GM08714 (cell line): Measurements from ENCODE around the gene ALOX5.

Source experiments
- H3K4me3 ChIP-seq: fragments of 200-500 bp; sonication (Bioruptor generic); 2 replicates; pipeline ENCODE4 v1.5.1; 2014; ENCODE audit warnings: mild to moderate bottlenecking, low read length, inconsistent platforms
- ZNF274 ChIP-seq: IDR thresholded peaks from 2 replicates; pipeline ENCODE4 v1.6.1; 2012; ENCODE audit warnings: mild to moderate bottlenecking, low read depth, low read length

ALOX5 gene

DNA sequence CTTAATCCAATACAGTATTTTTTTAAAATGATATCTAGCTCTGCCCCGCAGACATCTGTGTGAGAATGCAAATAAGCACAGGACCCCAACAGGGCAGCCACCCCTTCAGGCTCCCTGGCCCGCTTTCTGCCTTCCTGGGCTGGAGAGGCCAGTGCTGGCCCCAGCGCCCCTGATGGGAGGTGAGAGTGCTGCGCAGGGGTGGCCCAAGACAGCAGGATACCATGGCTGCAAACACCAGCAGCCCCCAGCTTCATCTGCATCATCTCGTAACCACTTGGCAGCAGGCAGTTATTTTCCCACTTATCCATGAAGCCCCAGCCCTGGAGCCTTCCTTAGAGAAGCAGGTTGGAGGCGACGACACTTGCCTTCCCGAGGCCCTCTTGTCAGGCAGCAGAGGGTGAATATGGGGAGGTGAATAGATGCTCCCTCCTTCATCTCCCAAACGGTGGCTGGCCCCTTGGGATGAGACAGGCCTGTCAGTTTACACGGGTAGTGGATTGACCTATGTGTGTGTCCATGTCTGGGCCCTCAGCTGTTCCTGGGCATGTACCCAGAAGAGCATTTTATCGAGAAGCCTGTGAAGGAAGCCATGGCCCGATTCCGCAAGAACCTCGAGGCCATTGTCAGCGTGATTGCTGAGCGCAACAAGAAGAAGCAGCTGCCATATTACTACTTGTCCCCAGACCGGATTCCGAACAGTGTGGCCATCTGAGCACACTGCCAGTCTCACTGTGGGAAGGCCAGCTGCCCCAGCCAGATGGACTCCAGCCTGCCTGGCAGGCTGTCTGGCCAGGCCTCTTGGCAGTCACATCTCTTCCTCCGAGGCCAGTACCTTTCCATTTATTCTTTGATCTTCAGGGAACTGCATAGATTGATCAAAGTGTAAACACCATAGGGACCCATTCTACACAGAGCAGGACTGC lies 71.2 kb downstream of the ALOX5 start:
- no peak overlapping the region for H3K4me3 ChIP-seq
- TF ChIP-seq ZNF274, result no peak

DNA sequence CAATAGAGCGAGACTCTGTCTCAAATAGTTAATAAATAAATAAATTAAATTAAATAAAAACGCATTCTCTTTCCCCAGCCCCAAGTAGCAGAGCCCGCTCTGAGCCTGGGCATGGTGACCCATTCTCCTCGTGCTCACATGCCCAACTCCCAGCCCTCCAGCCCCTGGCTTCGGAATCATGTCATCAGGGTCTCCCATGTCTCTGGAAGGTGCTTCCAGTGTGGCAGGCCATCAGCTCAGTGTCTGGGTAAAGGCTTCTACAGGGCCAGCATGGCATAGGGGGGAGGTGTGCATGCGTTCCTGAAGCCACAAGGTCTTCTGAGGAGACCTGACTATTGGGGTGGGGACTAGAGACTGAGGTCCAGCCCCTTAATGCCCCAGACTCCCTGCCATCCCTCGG lies 72.8 kb downstream of the ALOX5 start:
- TF ChIP-seq ZNF274, result no peak
- H3K4me3 ChIP-seq, result no peak overlapping the region

GRCh38 chr10:45447416-45447815 lies 73.4 kb downstream of the ALOX5 start:
- no peak overlapping the region for H3K4me3 ChIP-seq
- no peak for TF ChIP-seq ZNF274

- TF ChIP-seq ZNF274, result no peak
- H3K4me3 ChIP-seq, result no peak overlapping the region
Observed at GRCh38 chr10:45450866-45451265, 76.8 kb downstream of the ALOX5 start.

GRCh38 chr10:45451407-45451806 lies 77.4 kb downstream of the ALOX5 start:
- no peak for TF ChIP-seq ZNF274

DNA sequence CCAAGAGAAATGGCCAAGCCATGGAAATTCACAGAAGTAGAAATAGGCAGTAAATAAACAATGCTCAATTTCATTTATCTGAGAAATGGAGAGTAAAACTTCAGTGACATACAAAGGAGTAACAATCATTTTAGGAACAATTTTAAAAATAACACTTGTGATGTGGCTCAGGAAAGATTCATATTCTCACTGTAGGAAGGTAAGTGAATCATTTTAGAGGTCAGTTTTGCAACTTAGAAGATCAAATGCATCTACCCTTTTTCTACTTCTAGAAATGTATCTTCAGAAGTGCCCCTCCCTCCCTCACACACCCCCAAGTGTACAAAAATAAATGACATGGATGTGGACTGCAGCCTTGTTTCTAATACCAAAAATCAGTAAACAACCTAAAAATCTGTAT lies 78.3 kb downstream of the ALOX5 start:
- no peak overlapping the region for H3K4me3 ChIP-seq
- no peak for TF ChIP-seq ZNF274

More at GRCh38 chr10:45451407-45451806, 77.4 kb downstream of the ALOX5 start:
- H3K4me3 ChIP-seq, result no peak overlapping the region

DNA sequence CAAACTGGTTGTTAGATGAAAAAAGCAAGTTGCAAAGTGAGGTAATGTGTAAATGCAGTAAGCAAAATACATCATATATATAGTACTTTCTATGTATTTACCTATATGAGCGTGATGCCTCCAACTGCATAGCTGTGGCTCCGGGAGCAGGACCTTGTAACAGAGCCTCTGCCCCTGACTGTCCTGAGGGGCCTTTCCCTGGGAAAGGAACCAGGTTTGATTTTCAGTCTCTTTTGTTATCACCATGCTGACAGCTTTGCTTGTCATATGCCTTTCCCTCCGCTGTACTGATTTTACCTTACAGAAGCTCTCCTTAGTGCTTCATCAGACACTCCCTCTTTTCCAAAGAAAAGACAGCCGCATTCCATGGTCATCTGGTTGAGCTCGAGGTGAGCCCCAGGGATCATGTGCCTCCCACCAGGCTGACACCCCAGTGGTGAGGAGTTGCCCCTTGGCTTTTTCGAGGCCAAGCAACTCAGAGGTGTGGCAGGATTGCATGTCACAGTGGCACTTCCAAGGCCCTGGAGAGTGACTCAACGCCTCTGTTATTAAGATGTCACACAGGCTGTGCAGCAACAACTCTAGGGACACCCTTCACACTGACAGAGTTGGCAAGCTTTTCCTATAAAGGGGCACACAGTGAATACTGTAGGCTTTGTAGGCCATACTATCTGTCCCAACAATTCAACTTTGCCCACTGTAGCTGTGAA lies 78.9 kb downstream of the ALOX5 start:
- no peak for TF ChIP-seq ZNF274
- H3K4me3 ChIP-seq, result no peak overlapping the region

DNA sequence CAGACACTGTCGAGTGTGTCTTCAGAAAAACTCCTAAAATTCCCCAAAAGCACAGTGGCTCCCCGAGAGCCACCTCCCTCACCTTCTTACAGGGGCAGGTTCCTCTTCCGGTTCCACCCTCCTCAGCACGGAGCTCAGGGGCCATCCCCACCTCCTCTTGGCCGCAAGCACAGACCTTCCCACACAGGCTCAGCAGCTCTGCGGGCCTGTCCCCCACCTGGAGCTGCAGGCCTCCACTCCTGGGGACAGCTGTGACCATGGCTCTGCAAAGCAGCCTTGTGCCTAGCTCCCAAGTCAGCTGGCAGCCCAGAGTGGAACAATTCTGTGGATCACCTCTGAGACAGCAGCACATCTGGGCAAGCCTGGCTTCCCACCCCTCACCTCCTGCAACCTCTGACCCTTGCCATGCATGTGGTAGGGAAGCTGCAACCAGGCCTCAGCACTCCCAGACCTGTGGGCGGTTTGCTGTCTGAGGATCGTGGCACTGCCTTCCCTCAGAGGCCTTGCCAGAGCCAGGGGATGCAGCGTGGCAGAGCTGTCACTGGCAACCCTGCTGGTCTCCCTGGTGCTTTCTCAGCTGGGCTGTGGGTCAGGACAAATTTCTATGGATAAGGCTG lies 79.7 kb downstream of the ALOX5 start:
- no peak for TF ChIP-seq ZNF274
- H3K4me3 ChIP-seq, result no peak overlapping the region

GRCh38 chr10:45454262-45454661 lies 80.2 kb downstream of the ALOX5 start:
- H3K4me3 ChIP-seq, result no peak overlapping the region
- TF ChIP-seq ZNF274, result no peak

DNA sequence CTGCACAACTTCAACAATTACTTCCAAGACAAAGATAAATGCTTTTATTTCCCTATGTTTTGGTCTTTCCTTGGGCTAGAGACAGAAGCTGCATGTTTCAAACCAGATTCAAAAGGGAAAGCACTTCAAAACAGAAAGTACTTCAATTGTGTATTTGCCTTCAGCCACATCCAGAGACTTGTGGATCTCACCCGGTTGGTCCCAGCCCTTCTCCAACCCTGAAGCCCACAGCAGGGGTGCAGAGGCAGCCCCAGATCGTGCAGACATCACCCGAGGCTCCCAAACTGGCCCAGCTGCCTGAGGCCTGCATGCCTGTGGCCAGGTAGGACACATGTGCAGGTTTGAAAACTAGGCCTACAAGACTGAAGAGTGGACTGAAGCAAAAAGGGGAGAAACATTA lies 80.8 kb downstream of the ALOX5 start:
- TF ChIP-seq ZNF274, result no peak
- no peak overlapping the region for H3K4me3 ChIP-seq

GRCh38 chr10:45456233-45456632 lies 82.2 kb downstream of the ALOX5 start:
- TF ChIP-seq ZNF274, result no peak
- H3K4me3 ChIP-seq, result no peak overlapping the region

DNA sequence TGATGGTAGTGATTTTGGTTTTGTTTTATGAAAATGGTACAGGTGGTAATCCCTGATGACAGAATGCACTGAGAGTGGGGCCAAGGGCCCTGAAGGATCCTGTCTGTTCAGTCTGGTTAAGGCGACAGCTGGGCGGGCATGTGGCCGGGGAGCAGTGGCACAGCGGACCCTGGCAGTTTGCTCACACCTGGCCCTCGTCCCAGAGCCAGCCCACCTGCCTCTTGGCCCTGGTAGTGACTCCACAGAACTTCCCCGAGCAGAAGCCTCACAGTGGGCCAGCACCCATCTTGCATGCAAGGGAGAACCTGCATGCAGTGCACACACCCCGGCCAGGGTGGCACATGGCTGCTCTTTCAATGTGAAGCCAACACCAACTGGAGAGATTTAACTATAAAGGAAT lies 82.8 kb downstream of the ALOX5 start:
- no peak for TF ChIP-seq ZNF274
- H3K4me3 ChIP-seq, result no peak overlapping the region

- H3K4me3 ChIP-seq, result no peak overlapping the region
- TF ChIP-seq ZNF274, result no peak
Observed at GRCh38 chr10:45457487-45457886, 83.5 kb downstream of the ALOX5 start.

DNA sequence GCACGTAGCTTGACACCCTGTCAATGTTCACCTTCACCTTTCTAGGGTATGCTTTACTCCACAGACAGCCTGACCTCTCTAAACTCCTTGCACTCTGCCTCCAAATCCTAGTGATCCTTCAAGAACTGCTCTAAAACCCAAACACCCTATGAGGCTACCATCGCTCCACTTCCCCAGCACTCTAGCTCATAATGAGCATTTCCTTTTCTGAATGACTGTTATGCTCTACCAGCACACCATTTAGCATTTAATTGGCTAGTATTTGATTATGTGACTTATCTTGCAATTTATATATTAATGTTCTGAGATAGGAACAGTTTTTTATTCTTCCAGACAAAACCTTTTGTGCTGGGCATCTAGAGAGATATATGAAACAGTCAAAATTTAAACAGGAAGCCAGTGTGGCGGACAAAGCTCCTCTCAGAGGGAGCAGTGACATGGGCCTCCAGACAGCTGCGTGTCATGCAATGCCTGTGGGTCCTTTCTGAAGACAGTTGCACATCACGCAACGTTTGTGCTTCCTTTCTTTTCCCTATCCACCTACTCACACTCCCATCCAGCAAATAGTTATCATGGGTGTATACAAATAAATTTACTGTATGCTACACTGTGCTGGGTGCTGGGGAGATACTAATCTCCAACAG lies 86.3 kb downstream of the ALOX5 start:
- peak overlapping the region; percentile 29; the same call in 1 of the 2 replicates for H3K4me3 ChIP-seq
- TF ChIP-seq ZNF274, result no peak

GRCh38 chr10:45461034-45461433 lies 87.0 kb downstream of the ALOX5 start:
- no peak for TF ChIP-seq ZNF274
- H3K4me3 ChIP-seq, result no peak overlapping the region; the same call in 1 of the 2 replicates
